ENCODE measurements around the gene CAPN11.

The CAPN11 gene

DNA sequence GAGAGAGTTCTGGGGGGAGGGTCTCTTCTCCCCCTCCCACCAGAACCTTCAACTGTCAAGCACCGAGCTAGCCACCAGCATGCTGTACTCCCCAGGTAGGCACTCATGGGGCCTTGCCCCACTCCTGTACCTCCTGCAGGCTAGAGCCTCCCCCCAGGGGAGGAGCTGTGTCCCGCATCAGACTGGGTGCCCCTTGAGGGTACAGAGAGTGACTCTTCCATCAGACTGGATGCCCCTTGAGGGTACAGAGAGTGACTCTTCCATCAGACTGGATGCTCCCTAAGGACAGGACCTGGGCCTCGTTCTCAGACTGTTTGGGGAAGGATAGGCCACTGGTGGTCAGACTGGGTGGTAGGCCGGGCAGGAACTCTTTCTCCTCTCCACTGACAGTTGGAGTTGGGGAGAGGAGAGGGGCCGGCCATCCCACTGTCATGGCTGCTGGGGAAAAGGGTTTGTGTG is at the start of gene CAPN11:
Gene CAPN11 (plus strand): TSS at position 51 of the 459 bp plus-strand sequence. CDS start 29 bp downstream, at position 80.
- DNase-seq (ENCODE audit: low read depth in 4 of 4, low spot score in 1 of 4), result no peak

DNA sequence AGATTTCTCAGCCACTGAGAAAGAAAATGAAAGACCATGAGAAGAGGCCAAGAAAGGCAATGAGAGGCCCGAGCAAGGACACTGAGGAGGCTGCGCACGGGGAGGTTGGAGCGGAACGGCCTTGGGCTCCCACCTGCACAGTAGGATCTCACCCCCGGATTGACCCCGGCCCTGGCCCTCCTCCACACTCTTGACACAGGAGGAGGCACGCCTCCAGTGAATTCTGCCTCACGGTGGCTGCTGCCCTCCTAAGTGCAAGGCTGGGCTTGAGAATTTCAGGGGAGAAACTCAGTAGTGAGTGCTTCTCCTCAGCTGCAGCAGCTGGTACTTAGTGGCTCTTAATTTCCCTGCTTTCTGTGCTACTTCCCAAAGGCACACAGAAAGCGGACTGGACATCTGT is 49.4 kb upstream of the CAPN11 start:
- DNase-seq (ENCODE audit: low read depth in 4 of 4, low spot score in 1 of 4), result no peak

DNA sequence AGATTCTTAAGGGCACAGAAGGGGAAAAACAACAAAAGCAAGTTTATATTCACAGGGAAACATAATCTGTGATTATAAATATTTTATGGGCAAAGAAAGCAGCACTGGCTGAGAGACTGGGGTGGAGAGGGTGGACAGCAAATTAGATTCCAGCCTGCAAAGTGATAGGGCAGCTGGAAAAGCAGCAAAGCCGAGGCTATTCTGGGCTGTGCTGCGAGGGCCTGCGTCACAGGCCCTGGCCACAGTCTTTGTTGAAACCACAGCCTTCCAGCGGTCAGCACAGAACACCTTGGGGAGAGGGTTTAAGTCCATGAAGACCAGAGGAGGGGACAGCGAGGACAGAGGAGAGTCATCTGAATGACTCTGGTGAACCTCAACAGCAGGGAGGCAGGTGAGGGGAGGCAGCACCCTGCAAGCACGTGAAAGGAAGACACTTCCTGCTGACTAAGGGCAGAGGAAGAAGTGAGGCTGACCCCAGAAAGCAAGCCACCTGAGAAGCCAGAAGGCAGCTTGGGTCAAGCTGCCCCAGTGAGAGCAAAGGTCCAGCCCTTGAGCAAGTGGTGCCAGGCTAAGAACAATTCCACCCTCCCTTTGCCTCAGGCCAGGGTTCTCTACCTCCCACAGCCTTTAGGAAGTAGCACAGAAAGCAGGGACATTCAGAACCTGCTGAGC is 48.5 kb upstream of the CAPN11 start:
- DNase-seq (ENCODE audit: low read depth in 4 of 4, low spot score in 1 of 4), result no peak

DNA sequence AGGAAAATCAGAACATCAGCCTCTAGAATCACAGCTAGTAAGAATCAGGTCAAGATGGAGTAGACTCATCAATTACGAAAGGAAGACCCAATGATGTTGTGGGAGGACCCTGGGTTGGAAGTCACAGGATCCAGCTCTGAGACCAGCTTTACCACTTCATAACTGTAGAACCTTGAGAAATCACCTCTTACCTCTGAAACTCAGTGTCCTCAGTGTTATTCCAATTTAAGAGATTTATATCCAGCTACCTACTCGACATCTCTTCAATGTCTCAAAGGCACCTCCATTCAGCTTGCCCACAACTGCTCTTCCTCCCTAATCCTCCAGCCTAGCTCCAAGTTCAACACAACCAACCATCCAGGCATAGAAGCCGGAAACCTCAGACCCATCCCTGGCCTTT is 47.7 kb upstream of the CAPN11 start:
- DNase-seq (ENCODE audit: low read depth in 4 of 4, low spot score in 1 of 4), result no peak

DNA sequence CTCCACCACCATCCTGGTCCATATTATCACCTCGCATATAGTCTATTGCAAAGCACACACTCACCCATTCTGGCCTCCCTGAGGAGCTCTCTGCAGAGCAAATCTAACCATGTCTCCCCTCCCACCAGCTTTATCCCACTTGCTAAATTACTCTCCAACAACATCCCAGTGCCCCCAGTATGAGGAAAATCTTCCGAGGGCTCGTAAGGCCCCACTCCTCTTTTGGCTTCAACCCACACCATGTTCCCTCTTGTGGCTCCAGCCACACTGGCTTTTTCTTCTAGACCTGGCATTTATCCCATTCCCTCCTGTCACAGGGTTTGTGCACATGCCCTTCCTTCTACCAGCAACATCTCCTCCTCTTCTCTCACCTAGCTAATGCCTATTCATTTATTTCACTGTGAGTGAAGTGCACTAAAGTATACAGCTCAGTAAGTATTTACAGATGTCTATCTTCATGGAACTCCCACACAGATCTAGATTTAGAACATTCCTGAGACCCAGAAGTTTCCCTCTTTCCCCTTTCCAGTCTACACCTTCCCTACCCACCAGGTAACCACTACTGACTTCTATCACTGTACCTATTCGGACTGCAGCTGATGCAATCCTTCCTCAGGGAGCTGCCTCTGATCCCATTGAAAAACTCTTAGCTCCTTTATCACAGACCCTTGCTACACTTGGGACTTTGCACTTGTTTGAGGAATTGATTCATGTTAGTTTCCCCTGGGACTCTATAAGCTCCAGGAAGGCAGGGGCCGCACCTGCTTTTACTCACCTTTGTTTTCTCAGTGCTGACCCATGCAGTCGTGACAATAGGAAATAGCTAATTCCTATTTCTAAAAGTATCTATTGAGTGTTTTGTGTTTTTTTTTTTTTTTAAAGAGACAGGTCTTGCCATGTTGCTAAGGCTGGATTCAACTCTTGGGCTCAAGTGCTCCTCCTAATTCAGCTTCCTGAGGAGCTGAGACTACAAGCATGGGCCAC is 46.9 kb upstream of the CAPN11 start:
- no peak for DNase-seq (ENCODE audit: low read depth in 4 of 4, low spot score in 1 of 4)

DNA sequence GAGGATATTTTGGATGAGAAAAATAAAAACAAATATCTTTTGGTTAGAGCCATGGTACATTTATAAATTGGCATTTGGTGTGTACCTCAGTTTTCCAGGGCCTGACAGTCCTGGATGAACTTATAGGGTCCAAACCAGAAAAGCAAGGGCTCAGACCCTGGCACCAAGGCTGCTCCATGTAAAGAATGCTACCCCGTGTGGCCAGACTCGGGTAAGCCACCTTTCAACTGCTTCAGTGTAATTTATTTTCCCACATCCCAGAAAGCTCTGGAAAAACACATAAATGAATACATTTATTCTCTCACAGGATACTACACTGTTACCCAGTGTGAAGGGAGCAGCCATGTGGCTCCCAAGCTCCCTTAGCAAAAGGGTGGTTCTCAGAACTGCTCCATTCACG is 45.2 kb upstream of the CAPN11 start:
- no peak for DNase-seq (ENCODE audit: low read depth in 4 of 4, low spot score in 1 of 4)

DNA sequence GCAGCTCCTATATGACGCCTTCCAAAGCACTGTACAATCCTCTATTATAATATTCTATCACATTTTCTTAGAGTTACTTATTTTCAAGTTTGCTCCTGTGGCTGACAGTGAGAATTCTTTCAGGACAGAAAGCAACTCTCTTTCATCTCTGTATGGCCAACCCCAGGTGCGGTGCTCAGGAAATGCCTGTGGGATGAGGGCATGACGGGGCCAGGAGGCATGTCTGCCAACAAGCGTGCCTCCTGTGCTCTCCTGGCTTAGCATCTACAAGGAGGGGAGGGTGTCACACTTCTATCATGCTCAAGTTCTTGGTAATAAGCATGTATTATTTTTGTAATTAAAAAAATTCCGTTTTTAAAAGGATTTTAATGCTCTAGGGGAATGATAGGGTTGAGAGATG is 42.8 kb upstream of the CAPN11 start:
- DNase-seq (ENCODE audit: low read depth in 4 of 4, low spot score in 1 of 4), result no peak

DNA sequence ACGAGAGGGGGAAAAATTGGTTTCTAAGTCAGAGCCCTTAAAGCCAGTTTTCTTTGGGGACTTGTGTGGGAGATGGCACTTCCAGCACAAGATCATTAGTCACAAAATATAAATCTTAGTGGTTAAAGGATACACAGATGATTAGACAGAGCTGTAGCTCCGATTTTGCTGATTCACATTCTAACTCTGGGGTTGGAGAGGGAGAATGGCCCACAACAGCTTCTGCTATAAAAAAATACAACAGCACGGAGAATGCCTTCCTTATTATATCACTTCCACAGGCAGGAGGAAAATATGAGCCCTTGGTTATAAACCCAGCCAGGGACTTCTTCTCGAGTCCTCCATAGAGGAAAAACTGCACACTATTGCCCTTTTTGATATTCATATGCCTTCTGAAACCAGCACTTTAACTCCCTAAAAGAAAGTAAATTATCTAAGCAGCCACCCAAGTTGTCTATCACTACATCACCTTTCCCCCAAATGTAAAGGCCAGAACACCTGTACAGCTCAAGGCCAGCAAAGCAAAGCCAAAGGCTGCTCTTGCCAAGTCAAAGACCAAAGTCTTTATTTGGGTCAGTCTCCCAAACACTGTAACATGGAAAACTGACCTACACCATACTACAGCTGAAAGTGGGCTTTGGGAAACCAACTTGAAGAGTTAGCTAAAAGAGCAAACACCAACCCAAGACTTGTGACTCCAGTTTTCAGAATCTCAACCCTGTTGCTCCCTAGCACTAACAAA is 41.8 kb upstream of the CAPN11 start:
- no peak for DNase-seq (ENCODE audit: low read depth in 4 of 4, low spot score in 1 of 4)

DNA sequence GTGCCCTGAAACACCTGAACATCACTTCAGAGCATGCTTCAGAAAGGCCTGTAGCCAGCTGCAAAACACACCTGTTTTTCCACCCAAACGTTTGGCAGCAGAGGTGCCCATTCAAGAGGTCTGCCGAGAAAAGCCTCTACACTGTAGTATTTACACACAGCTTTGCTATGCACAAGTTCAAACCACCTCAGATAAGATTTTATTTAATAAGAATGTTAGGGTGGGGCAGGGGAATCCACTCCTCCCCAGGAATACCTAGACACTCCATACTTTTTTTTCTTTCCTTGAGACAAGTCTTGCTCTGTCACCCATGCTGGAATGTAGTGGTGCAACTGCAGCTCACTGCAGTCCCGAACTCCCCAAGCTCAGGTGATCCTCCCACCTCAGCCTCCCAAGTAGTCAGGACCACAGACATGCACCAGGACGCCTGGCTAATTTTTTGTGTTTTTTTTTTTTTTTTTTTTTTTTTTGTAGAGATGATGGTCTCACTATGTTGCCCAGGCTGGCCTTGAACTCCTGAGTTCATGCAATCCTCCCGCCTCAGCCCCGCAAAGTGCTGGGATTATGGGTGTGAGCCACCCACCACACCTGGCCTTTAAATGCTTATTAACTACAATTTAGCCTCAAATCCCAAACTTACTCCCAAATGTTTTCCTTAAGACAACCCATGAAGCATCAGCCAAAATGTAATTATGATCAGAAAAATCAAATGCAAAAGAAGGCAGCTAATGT is 41.1 kb upstream of the CAPN11 start:
- no peak for DNase-seq (ENCODE audit: low read depth in 4 of 4, low spot score in 1 of 4)

DNA sequence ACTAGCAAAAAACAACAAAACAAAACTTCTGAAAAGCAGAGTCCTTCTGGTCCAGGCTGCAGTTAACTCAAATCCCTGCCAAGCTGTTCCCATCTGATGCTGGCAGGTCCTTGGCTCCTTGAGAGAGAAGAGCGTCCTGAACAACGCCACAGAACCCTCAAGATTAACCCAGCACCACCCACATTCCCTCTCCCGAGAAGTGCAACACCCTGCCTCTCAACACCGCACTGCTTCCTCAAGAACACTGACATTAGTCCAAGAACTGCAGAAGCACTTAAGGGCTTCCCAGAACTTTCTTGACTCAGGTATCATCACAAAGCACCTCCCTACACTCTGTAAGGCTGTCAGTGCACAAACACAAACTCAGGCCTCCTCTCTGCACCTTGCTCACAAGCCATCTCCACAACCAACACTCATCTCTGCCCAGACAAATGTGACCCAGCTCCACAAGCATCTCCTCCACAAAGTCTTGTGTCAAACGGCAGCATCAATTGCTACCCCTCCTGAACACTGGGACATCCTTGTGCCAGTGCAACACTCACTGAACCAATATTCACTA is 38.8 kb upstream of the CAPN11 start:
- DNase-seq (ENCODE audit: low read depth in 4 of 4, low spot score in 1 of 4), result no peak

DNA sequence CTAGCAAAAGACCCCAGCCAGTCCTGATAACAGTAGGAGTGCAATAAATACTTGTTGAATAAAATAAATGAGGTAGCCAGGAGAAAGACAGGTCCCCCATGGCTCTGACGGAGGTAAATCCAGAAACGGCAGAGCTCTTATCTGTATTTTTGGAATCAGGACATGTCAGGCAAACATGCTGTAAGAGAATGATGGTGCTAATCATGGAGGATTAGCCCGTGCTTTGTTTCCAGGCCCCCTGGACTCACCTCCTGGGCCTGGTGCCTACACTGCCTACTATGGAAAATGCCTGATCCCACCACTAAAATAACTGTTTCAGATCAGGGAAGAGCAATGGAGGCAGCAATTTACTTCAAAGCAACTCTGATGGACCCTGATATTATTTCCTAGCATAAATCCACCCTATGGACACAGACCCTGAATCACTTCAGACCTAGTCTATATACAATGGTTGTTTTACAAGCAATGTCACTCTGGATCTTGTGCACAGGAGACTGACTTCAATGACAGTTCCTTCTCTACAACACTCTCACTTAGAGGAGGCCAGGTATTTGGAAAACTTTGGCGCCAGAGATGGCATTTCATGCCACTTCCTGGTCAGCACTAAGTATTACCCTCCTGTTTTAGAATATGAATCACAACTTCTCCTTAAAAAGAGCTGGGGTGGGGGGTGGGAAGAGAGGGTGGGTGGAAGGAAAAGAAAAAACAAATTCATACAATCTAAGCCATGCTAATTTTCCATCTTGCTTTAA is 37.8 kb upstream of the CAPN11 start:
- no peak for DNase-seq (ENCODE audit: low read depth in 4 of 4, low spot score in 1 of 4)

DNA sequence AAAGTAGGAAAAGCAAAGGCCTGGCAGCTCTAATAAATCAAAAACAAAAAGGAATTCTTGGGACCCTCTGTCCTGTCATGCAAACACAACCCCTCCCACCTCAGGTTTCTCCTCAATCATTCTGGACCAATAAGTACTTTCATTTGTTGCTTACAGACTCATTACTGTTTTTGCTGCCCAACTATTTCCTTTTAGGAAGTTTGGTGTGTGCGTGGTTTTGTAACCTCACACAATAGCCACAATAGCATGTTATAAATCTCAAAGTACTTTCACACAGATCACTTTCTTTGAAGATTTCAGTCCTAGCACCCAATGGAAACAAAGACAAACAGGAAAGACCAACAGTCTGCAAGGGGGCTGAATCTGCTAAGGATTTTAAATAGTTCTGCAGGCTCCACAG is 35.8 kb upstream of the CAPN11 start:
- DNase-seq (ENCODE audit: low read depth in 4 of 4, low spot score in 1 of 4), result no peak

DNA sequence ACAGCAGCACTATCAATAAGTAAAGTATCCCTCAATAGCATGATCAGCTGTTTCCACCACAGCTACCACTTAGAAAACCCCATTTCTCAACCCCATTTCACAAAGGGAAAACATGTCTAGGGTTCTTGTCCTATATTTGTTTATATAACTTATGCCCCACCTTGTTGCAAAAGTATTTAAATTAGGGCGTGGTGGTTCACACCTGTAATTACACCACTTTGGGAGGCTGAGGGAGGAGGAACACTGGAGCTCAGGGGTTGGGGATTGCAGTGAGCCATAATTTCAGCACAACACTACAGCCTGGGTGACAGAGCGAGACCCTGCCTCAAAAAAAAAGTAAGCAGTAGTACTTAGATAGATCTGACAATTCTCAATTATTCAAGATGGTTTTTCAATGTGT is 35.1 kb upstream of the CAPN11 start:
- DNase-seq (ENCODE audit: low read depth in 4 of 4, low spot score in 1 of 4), result no peak

DNA sequence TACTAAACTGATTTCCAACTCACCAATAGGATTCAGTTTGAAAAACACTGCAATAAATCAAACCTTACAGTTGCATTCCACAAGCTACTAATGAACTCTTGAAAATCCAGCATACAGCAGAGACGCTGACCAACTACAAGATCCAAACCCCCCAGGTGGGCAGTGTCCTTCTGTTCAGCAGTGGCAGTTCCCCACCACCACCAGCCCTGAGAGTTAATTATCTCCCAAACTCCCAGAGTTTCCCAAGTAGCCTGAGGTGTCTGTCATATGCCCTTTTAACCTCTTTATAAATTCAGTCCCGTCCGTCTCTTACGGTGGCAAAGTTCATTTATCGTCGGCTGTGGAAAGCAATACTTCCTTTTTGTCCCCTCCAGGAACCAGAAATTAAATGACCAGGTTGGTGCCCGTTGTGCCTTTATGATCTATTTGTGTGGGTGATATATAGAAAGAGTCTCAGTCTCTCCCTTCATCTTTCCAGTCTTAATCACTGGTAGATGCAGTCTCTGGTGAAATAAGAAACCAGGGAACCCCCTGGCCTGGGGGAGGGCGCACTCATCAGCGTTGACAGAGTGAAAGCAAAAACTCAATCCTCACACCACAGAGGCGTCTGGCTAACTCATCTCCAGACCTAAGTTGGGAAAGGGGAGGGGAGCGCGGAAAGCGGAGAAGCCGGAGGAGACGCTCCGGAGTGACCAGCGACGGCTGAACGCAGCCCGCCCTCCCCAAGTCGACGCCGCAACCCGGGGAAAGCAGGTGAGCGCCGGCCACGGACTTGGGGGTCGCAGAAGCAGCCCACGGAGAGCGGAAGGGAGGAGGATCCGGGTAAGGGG is 32.1 kb upstream of the CAPN11 start:
- DNase-seq (ENCODE audit: low read depth in 4 of 4, low spot score in 1 of 4), result peak; percentile 55 to 79 (median 63)

DNA sequence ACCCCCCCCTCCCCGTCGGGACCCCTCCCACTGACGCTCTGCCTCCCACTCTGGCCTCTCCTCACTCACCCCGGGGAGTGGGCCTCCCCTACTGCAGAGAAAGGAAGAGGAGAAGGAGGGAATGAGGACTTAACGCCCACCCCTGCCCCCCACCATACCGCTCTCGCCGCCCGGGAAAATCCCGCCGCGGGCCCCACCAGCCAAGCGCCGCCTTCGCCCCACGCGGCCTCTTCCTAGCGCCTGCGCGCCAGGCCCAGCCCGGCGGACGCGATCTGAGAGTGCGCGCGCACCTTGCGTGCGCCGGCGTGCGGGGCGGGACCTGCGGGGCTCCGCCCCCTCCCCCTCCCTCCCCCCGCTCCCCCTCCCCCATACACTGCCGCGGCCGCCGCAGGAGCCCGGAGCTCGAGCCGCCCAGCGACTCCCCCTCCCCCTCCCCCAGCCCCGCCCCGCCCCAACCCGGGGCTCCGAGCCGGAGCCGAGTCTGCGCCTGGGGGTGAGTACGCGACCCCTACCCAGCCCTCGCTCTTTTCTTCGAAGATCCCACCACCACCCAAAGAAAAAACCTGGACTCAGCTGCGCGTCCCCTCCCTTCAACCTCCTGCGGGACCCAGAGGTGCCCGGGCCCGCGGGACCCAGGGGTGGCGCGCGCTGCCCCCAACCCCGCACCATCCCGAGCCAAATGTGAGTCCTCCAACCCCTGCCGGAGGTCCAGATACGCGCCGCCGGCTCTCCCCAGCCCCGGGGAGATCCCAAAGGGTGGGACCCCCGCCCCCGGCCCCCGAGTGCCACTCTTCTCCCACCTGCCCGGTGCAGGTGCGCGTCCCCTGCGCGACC is 31.2 kb upstream of the CAPN11 start, which contains the start of the genes MRPL14 and TMEM63B:
Gene MRPL14 (minus strand): TSS at position 267 of the 834 bp plus-strand sequence. CDS start 10,841 bp downstream, outside the sequence.
Gene TMEM63B (plus strand): TSS at position 369 of the 834 bp plus-strand sequence. CDS start 7,031 bp downstream, outside the sequence.
- DNase-seq (ENCODE audit: low read depth in 4 of 4, low spot score in 1 of 4), result peak; percentile 74 to 86 (median 78)

DNA sequence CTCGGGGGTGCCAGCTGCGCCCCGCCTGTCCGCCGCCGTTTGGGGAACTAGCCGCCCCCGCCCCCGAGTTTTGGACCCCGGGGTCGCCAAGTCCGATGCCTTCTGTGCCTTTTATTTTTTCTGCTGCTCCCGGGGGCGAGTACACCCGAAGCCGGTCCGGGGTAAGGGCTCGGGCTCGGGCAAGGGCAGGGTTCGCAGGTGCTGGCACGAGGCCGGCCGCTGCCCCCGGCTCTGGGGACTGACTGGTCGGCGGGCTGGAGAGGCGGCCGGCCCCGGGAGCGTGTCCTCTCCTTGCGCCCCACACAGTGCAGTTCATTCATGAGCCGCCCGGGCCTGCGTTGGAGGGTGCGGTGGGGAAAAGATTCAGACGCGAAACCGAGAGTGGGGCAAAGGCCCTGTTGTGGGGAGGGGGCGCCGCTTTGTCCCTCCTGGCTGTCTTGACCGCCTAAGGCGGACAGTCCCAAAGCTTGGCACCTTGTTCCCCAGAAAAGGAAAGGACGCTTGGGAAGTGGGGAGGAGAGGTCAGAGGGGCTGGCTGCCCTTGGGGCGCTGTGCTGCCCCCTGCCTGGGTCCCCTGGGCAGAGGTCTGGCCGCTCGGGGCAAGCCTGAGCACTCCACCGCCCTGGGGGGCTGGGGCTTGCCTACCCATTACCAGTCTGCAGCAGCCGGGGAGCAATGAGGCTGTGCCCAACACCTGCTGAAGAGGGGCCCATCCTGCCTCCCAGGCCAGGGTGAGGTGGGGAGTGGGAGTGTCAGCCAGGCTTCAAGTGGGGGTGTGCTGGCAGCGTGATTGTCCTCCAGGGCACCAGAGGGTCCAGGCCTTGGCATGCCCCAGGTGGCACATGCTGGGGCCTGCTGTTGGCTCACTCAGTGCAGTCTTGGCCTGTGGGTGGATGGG is 30.4 kb upstream of the CAPN11 start:
- no peak for DNase-seq (ENCODE audit: low read depth in 4 of 4, low spot score in 1 of 4)

DNA sequence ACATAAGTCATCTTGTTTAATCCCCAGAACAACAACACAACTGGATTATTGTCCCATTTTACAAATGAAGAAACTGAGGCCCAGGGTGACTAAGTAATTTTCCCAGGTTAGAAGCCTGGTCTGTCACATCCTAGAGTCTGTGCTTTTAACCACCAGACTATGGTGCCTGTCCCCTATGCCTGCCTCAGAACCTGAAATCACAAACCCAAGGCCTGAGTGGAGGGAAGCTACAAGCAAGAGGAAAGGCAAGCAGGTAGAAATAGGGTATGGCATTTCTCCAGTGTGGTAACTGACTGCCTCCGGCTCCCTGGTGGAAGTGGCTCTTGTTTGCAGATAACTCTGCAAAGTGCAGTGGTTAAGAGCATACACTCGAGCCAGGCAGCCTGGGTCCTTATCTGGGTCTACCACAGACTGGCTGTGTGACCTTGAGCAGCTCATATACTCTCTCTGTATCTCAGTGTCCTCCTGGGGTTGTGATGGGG is 28.7 kb upstream of the CAPN11 start:
- no peak for DNase-seq (ENCODE audit: low read depth in 4 of 4, low spot score in 1 of 4)
